Measurements from ENCODE around the gene TRIM33.

DNA sequence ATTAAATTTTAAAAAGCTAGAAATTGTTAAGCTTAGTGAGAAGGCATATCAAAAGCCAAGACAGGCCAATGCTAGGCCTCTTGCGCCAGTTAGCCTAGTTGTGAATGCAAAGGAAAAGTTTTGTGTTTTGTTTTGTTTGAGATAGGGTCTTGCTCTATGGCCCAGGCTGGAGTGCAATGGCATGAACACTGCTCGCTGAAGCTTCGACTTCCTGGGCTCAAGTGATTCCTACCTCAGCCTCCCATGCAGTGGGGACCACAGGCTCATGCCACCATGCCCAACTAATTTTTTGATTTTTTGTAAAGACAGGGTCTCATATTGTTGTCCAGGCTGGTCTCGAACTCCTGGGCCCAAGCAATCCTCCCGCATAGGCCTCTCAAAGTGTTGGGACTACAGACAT lies 40.3 kb downstream of the TRIM33 start:
- no peak for TF ChIP-seq TAF1 (IDR thresholded peaks at IDR 0.05; ENCODE audit: low read depth)
- no peak for TF ChIP-seq CTCF (IDR thresholded peaks at IDR 0.05; ENCODE audit: poor library complexity, severe bottlenecking)
- no peak for TF ChIP-seq POLR2AphosphoS5 (IDR thresholded peaks at IDR 0.05)
- TF ChIP-seq EP300 (conservative IDR thresholded peaks at IDR 0.05; ENCODE audit: poor library complexity, severe bottlenecking) = no peak
- TF ChIP-seq EZH2 (IDR thresholded peaks at IDR 0.05; ENCODE audit: borderline replicate concordance, insufficient read depth, low read length, poor library complexity, severe bottlenecking) = no peak
- TF ChIP-seq, protein P1, sequence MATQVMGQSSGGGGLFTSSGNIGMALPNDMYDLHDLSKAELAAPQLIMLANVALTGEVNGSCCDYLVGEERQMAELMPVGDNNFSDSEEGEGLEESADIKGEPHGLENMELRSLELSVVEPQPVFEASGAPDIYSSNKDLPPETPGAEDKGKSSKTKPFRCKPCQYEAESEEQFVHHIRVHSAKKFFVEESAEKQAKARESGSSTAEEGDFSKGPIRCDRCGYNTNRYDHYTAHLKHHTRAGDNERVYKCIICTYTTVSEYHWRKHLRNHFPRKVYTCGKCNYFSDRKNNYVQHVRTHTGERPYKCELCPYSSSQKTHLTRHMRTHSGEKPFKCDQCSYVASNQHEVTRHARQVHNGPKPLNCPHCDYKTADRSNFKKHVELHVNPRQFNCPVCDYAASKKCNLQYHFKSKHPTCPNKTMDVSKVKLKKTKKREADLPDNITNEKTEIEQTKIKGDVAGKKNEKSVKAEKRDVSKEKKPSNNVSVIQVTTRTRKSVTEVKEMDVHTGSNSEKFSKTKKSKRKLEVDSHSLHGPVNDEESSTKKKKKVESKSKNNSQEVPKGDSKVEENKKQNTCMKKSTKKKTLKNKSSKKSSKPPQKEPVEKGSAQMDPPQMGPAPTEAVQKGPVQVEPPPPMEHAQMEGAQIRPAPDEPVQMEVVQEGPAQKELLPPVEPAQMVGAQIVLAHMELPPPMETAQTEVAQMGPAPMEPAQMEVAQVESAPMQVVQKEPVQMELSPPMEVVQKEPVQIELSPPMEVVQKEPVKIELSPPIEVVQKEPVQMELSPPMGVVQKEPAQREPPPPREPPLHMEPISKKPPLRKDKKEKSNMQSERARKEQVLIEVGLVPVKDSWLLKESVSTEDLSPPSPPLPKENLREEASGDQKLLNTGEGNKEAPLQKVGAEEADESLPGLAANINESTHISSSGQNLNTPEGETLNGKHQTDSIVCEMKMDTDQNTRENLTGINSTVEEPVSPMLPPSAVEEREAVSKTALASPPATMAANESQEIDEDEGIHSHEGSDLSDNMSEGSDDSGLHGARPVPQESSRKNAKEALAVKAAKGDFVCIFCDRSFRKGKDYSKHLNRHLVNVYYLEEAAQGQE (IDR thresholded peaks at IDR 0.05; ENCODE audit: borderline replicate concordance) = no peak
- TF ChIP-seq MXI1 (conservative IDR thresholded peaks at IDR 0.05; ENCODE audit: poor library complexity, severe bottlenecking) = no peak
- TF ChIP-seq RAD21 (conservative IDR thresholded peaks at IDR 0.05) = no peak
